Fibroblast of skin of left biceps (primary cell): ENCODE data around the gene TSPYL2.

Experiments used
- DNase-seq, 2 experiments: peaks; one replicate each; pipeline ENCODE4 v3.0.0-alpha.2; 2013; ENCODE audit warnings: low read depth in 2 of 2

TSPYL2 gene

DNA sequence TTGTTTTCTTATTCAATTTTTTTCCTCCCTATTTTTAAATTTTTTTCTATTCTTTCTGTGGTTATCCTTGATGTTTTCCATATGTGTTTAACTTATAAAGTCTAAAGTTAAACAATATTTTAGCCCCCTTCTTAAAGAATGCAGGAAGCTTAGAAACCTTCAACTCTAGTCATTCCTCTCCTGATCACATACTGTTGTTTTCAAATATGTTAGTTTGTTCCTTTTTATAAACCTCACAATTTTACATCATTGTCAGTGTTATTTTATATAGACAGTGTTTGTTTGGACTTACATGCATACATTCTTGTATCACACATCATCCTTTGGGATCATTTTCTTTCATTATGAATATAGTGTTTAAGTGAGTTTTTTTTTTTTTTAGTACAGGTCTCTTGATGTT is 43.3 kb downstream of the TSPYL2 start:
- no peak for DNase-seq

DNA sequence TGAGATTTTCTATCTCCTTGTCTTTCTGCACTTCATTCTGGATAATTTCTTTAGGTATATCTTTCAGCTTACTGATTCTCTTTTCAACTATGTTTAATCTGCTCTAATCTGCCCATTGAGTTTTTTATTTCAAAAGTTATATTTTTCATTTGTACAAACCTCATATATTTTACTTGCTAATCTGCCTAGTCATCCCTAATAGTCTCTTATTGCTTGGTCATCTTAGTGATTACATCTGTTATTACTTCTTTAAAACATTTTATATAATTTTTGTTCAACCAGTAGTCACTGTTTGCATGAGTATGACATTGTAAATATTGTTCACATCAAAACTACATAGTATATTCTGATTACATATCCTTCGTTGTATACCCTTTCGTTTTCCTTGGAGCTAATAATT is 44.2 kb downstream of the TSPYL2 start:
- DNase-seq: no peak

DNA sequence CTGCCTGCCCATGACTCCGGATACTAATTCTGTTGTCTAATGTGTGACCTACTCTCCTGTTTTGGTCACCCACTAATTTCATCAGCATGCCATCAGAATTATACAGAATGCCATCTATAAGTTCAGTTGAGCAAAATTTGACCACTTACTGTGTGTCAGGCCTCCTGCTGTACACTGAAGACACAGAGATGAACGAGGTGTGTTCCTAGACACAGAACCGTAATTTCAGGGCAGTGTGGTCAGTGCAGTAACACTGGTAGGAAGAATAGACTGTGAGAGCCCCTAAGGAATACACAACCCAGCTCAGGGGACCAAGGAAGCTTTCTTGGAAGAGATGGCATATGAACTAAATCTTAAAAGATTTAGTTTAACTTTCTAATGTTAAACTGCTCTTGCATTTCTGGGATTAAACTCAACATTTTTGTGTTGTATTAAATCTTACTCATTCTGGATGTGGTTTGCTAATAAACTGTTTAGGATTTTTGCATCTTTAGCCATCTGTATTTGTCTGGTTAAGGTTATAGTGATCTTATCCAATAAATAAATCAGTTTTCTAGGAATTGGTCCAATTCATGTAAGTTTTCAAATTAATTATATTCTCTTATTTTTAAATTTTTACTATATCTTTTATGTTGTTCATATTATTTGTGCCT is 46.1 kb downstream of the TSPYL2 start:
- no peak for DNase-seq

DNA sequence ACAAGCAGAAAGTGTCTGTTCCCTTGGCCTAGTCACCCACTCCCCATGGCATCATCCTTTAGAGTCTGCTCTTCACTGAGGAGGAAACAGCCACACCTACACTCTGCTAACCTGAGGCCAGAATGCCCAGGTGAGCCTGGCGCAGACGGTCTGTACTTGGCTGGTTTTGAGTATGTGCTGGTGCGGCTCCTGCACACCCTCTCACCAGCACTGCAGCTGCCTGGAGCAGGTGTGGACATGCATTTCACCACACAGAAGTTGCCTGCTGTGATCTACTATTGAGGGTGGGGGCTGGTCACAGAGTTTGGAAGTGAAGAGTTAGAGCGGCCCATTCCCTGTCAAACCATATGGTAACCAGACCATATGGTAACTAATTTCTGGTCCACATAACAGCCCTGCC is 51.2 kb downstream of the TSPYL2 start:
- DNase-seq: no peak

DNA sequence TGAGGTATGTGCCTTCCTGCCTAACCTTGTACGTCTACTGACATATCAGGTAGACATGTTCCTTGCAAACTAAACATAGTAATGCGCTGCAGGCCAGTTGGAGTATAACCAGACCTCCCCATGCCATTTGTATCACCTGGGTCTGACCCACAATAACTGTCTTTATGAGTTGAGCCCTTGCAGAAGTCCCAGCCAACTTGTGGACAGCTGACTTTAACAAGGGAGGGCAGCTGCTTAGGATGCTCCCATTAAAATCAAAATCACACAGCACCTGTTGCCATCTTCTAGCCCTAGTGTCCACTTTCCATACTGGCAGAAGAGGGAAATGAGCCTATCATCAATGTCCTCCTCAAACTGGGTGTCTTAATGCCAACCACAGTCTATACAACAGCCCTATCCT is 53.4 kb downstream of the TSPYL2 start:
- DNase-seq: no peak
